H4 (cell line): ENCODE measurements around the gene APPL2. TPM values are rescaled to one million over a fixed set of nuclear protein-coding genes. Genes with fewer than 3 reads are reported as not detected.

Experiments used
- total RNA-seq: library from RNA; depleted of rRNA; stranded (reverse); fragments of >200 nt; shearing (Covaris generic); gene quantifications from 2 replicates; pipeline ENCODE4 v1.2.3, GENCODE V29; 2014; rRNA removed

The APPL2 gene
- total RNA-seq, 1 experiment from 2014 or later = 12.0 TPM

Other genes with a start within 250 kb of the APPL2 start
- gene NOPCHAP1, start 249.9 kb downstream of the APPL2 start, total RNA-seq = 11.0 and 11.9 TPM in 2 replicates
- gene ALDH1L2, start 151.7 kb downstream of the APPL2 start, total RNA-seq = 2.6 and 9.6 TPM in 2 replicates
- 27.8 and 35.8 TPM in 2 replicates for gene WASHC4, start 128.4 kb downstream of the APPL2 start, total RNA-seq
- 49.7 and 53.1 TPM in 2 replicates for gene C12orf75, start 94.5 kb upstream of the APPL2 start, total RNA-seq